Keratinocyte (primary cell): ENCODE results near the gene MTMR3. TPM values are rescaled to one million over a fixed set of nuclear protein-coding genes. Genes with fewer than 3 reads are reported as not detected.

Experiments
- DNase-seq: peaks from one replicate; pipeline ENCODE4 v3.0.0-alpha.2; 2011; ENCODE audit warnings: low read depth, missing footprints, low spot score
- FAIRE-seq: peaks from 2 replicates; lab custom pipeline; 2011; peaks lifted over from hg19 to GRCh38; lab: Jason Lieb, UNC
- H2AFZ ChIP-seq: 2 replicates; pipeline ENCODE4 v1.6.0; 2012; ENCODE audit warnings: low read length, control low read depth, inconsistent platforms; ENCODE audit not compliant: control insufficient read depth
- H3K27ac ChIP-seq: 2 replicates; pipeline ENCODE4 v1.5.1; 2011; ENCODE audit warnings: low read length; ENCODE audit not compliant: control insufficient read depth, insufficient read depth
- H3K27me3 ChIP-seq: 3 replicates; pipeline ENCODE4 v1.6.0; 2011; ENCODE audit warnings: low read length; ENCODE audit not compliant: control insufficient read depth, insufficient read depth; ENCODE audit errors: extremely low read depth
- H3K36me3 ChIP-seq, 2 experiments: 2 replicates in 1 of 2; 3 replicates in 1 of 2; pipeline ENCODE4 v1.5.1; 2011; ENCODE audit warnings: low read length in 2 of 2, mild to moderate bottlenecking in 1 of 2; ENCODE audit not compliant: control insufficient read depth in 2 of 2, insufficient read depth in 2 of 2; ENCODE audit errors: extremely low read depth in 1 of 2
- H3K4me1 ChIP-seq: 3 replicates; pipeline ENCODE4 v1.5.1; 2011; ENCODE audit warnings: low read length; ENCODE audit not compliant: control insufficient read depth, insufficient read depth; ENCODE audit errors: extremely low read depth
- H3K4me2 ChIP-seq: 3 replicates; pipeline ENCODE4 v1.6.0; 2011; ENCODE audit warnings: low read depth, low read length; ENCODE audit not compliant: control insufficient read depth, insufficient read depth; ENCODE audit errors: extremely low read depth
- H3K4me3 ChIP-seq, 3 experiments: fragments of 200-600 bp in 1 of 3; sonication (generic) in 1 of 3; 2 replicates in 2 of 3; 3 replicates in 1 of 3; pipeline ENCODE4 v1.5.1; 2011 to 2016; ENCODE audit warnings: low read length in 3 of 3, mild to moderate bottlenecking in 3 of 3, control low read depth in 2 of 3, inconsistent platforms in 1 of 3, low read depth in 1 of 3, mixed read lengths in 1 of 3, mixed run types in 1 of 3, moderate library complexity in 1 of 3; ENCODE audit not compliant: control insufficient read depth in 2 of 3, insufficient read depth in 2 of 3; ENCODE audit errors: extremely low read depth in 1 of 3
- H3K79me2 ChIP-seq: 2 replicates; pipeline ENCODE4 v1.6.0; 2012; ENCODE audit warnings: low read length; ENCODE audit not compliant: control insufficient read depth, insufficient read depth
- H3K9ac ChIP-seq: 3 replicates; pipeline ENCODE4 v1.6.0; 2011; ENCODE audit warnings: low read length; ENCODE audit not compliant: control insufficient read depth, insufficient read depth; ENCODE audit errors: extremely low read depth
- H3K9me1 ChIP-seq: 3 replicates; pipeline ENCODE4 v1.6.0; 2011; ENCODE audit warnings: low read length; ENCODE audit not compliant: control insufficient read depth, insufficient read depth; ENCODE audit errors: extremely low read depth
- H3K9me3 ChIP-seq: 2 replicates; pipeline ENCODE4 v1.5.1; 2012; ENCODE audit warnings: low read depth, low read length; ENCODE audit not compliant: control insufficient read depth
- H4K20me1 ChIP-seq: 3 replicates; pipeline ENCODE4 v1.6.0; 2011; ENCODE audit warnings: low read length; ENCODE audit not compliant: control insufficient read depth, insufficient read depth; ENCODE audit errors: extremely low read depth
- CTCF ChIP-seq, 3 experiments: IDR thresholded peaks in 1 of 3; conservative IDR thresholded peaks in 1 of 3; optimal IDR thresholded peaks in 1 of 3; 2 replicates in 2 of 3; 3 replicates in 1 of 3; pipeline versions ENCODE3 to v1.5.1; 2011; ENCODE audit warnings: low read length in 3 of 3, mild to moderate bottlenecking in 3 of 3, moderate library complexity in 2 of 3, control low read depth in 1 of 3, inconsistent platforms in 1 of 3; ENCODE audit not compliant: insufficient read depth in 2 of 3; ENCODE audit errors: extremely low read depth in 1 of 3
- EZH2 ChIP-seq: IDR thresholded peaks from one replicate; pipeline ENCODE4 v1.6.1; 2012; ENCODE audit warnings: inconsistent platforms, mild to moderate bottlenecking, low read length, moderate library complexity
- dilution Hi-C: fragments of 300-500 bp; cut with MboI; formaldehyde crosslinking; loops from one replicate; pipeline ENCODE4 v1.7.0; 2020; ENCODE audit warnings: low sequenced_read_pairs; ENCODE audit not compliant: extremely low pct_ligation_motif_present
- polyA plus RNA-seq, 5 experiments: library from polyadenylated mRNA; depleted of rRNA in 3 of 5; stranded (reverse) in 3 of 5; stranded (forward) in 1 of 5; unstranded in 1 of 5; fragments of >200 nt; gene quantifications; 1 replicate in 1 of 5; 2 replicates in 3 of 5; 3 replicates in 1 of 5; pipeline versions ENCODE4 v1.2.1 to v1.2.3, GENCODE V29; 2011 to 2012; ENCODE audit warnings: missing spikeins in 2 of 5, low read depth in 1 of 5, low replicate concordance in 1 of 5

Gene MTMR3
- polyA plus RNA-seq, 1 donor (not counting 4 experiments of a cell fraction or from before 2014, with no cell fraction given) = 16.5 TPM

GRCh38 chr22:29870574-29870973, 12.4 kb upstream of the MTMR3 start:
- Histone ChIP-seq H3K27me3 (no peaks in the 10 kb centered on the region), H3K9me1 (no peaks in the 10 kb centered on the region), H2AFZ (peak overlapping the region; percentile 78), H3K79me2 (no peaks in the 10 kb centered on the region), H4K20me1 (no peaks in the 10 kb centered on the region), H3K4me3 (no peak overlapping the region), H3K9ac (no peak overlapping the region), H3K9me3 (no peaks in the 10 kb centered on the region), H3K27ac (peak overlapping the region; percentile 50), H3K4me2 (peak overlapping the region; percentile 74), H3K4me1 (peaks cover 29% of the 10 kb centered on the region), H3K36me3 (no peaks in the 10 kb centered on the region)
- FAIRE-seq = peak; percentile 73
- DNase-seq = peak; percentile 25
- dilution Hi-C loops = no loop called here
- TF ChIP-seq CTCF (optimal IDR thresholded peaks at IDR 0.05 in 1 of 3, IDR thresholded peaks at IDR 0.05 in 1 of 3, conservative IDR thresholded peaks at IDR 0.05 in 1 of 3; ENCODE audit: extremely low read depth in 1 of 3, insufficient read depth in 2 of 3, low read length in 3 of 3) = no peak
- no peak for TF ChIP-seq EZH2

- H3K4me2 ChIP-seq = no peak overlapping the region
- H4K20me1 ChIP-seq = no peaks in the 10 kb centered on the region
- FAIRE-seq = no peak
- TF ChIP-seq EZH2 (no peak), CTCF (optimal IDR thresholded peaks at IDR 0.05 in 1 of 3, IDR thresholded peaks at IDR 0.05 in 1 of 3, conservative IDR thresholded peaks at IDR 0.05 in 1 of 3; ENCODE audit: extremely low read depth in 1 of 3, insufficient read depth in 2 of 3, low read length in 3 of 3) (no peak)
- dilution Hi-C loops = no loop called here
- H3K4me3 ChIP-seq = no peak overlapping the region
- H3K4me1 ChIP-seq = peaks cover 29% of the 10 kb centered on the region
- no peaks in the 10 kb centered on the region for H3K36me3 ChIP-seq
- H2AFZ ChIP-seq = no peak overlapping the region
- H3K27me3 ChIP-seq = no peaks in the 10 kb centered on the region
- DNase-seq = no peak
- H3K9me3 ChIP-seq = no peaks in the 10 kb centered on the region
- H3K9me1 ChIP-seq = no peaks in the 10 kb centered on the region
- H3K79me2 ChIP-seq = no peaks in the 10 kb centered on the region
- H3K27ac ChIP-seq = no peak overlapping the region
- H3K9ac ChIP-seq = no peak overlapping the region
These were observed 11.3 kb upstream of the MTMR3 start for GRCh38 chr22:29871684-29872083.
